ENCODE results near the gene RANBP3.

Gene RANBP3

GRCh38 chr19:5947435-5947834 is 30.5 kb downstream of the RANBP3 start:
- no peak for DNase-seq

- no peak for DNase-seq
Observed at GRCh38 chr19:5943623-5944022, 34.3 kb downstream of the RANBP3 start.

DNA sequence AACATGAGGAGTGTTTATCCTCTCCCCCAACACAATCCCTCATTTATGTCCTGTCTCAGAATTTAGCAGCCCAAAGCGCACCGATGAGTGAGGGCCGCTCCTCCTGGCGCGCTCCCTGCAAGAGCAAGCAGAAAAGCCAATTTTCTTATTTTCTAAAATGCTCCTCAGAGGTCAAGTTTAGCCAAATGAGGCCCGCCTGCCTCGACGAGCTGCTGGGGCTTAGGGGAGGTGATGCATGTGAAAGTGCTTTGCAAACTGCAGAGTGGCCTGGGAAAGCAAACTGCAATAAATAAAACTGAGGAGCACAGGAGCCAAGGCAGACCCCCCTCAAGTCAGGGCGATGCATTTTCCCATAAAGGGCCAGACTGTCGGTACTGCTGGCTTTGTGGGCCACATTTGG is 34.9 kb downstream of the RANBP3 start:
- DNase-seq, result no peak

DNA sequence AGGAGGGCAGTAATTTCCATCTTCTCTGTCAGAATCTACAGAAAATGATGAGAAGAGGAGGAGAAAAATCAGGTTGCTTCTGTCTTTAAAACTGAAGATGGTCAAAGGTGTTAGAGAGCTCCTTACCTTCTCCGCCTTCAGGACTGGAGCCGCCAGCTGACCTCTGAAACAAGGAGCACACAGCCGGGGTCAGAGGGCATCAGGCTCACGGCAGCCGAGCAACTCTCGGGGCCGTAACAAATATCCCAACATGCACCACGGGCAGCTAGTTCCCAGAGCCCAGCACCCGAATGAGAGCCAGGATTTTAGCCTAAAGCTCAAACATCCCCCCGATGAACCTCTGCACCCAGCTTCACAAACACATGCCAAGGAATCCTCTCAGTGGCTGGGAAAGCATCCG is 36.3 kb downstream of the RANBP3 start:
- DNase-seq, result no peak

DNA sequence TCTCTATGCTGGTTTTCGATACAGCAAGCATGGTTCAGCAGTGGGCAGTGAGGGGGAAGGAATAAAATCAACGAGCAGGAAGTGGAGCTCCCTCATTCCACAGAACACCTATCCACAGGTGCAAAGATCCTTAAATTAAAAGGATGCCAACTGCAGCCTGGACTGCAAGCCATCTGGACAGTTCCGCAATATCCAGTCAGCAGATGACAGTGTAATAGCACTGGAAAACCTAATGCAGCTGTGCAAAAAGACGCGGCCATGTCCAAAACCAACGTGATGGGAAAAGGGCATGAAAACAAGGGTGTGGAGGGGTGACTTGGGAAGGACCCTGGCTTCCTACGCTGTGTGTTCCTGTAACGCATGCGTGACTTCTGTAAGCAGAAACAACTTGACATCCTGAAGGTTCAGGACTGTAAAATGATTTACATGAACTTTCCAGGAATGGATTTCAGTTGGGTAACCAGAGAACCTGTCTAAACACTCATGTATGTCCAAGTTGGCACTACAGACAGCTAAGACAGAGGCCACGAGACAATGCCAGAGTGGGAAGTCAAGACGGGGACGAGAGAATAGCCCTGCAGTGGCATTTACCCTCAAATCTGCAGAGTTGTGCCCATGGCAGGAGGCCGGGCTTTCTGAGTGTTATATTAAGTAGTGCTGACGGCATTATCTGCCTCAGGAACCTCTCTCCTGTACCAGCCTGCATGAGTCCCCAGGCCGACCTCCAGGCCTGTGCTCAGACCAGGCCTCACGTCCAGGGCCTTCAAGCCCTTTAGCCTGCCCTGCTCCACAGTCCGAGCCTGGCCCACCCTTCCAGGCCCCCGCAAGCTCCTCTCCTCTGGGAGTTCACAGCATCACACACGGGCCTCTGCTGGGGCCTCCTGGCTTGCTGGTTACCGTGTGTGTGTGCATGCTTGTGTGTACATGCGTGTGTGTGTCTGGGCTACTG is 37.4 kb downstream of the RANBP3 start:
- no peak for DNase-seq

DNA sequence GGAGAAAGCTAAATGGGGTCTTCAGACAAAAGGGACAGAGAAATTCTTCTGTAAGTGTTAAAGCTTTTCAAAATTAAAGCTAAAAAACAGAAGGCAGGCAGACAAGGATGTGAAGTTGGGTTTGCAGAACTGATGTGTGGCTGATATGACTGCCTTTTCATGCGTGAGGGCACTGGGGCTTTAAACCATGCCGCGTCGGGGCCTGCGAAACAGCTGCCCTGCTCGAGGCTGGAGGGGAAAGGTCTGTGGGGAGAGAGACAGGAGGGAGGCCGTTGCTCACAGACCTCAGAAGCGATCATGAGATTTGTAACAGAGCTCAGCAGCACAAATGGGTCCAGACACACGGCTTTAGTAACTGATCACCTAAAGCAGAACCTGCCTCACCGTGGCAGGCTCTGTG is 40.4 kb downstream of the RANBP3 start:
- DNase-seq, result no peak

DNA sequence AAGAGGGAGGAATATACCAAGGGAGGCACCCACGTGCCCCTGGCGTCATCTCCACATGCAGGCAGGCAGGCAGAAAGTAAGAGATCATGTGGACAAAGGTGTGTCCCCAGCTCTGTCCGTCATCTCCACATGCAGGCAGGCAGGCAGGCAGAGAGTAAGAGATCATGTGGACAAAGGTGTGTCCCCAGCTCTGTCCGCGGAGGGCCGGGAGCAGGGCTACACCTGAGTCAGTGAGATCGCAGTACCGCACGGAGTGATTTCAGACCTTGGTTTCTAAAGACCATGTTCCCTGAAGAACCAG is 41.7 kb downstream of the RANBP3 start:
- DNase-seq, result no peak

DNA sequence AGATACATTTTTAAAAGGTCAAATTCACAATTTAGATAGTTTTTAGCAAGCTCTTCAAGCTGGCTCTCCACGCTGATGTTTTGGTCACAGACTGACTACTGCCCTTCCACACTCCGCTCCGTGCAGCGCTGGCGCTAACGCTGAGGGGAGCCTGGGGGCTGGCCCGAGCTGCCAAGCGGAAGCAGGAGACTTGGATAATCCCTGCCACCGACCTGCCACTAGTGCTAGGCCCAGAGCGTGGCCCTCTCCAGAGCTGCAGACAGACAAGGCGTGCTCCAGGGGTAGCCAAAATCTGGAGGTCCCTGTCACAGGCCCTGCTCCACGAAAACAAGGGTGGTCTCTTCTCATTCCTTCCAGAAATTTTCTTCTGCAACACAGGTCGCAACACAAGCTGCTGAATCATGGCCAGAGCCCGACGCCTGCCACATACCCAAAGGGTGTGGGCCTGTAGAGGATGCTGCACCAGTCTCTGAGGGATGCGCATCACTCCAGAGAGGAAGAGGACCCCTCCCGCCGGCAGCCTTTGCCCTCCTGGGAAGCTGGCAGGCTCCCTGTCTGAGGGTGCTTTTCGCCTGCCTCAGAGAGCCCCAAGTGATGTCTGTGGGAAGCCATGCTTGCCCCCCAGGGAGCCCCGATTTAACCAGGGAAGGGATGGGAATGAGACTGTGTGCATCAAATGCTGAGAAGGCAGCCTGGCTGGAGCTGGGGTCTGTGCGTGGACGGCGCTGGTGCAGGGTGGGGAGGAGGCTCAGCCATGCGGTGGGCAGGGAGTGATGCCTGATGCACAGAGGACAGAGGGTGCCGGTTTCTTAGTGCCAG is 42.3 kb downstream of the RANBP3 start:
- no peak for DNase-seq

GRCh38 chr19:5934774-5935472 is 43.0 kb downstream of the RANBP3 start:
- no peak for DNase-seq

GRCh38 chr19:5934069-5934401 is 43.9 kb downstream of the RANBP3 start:
- DNase-seq, result no peak

DNA sequence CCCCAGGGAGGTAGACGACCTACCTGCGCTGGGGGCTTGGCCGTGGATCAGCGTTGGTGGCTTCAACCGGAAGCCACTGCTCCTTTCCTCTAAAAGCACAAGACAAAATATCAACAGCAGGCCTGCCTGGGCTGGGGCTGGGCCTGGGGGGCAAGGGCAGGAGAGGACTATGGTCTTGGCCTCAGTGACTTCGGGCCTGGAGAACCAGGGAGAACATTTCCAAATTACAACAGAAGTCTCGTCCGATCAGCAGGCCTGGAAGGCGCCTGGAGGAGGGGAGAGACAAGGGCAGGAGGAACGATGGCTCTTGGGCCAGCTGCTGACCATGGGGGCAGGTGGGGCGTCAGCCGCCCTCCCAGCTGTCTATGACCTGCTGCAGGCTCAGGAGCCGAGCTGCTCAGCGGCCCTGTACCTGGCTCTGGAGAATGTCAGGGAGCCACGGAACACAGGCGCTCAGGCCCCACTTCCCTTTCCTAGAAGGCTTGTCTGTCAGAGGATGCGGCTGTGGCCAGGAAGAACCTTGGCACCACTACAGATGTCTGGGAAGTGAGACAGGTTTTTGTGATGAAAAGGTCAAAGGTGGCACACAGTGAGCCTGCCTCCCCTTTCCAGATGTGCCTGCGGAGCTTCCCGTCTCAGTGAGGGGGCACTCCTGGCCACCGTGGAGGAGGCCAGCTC is 44.4 kb downstream of the RANBP3 start:
- DNase-seq, result no peak

- DNase-seq, result no peak
Observed at GRCh38 chr19:5932609-5933262, 45.2 kb downstream of the RANBP3 start.

DNA sequence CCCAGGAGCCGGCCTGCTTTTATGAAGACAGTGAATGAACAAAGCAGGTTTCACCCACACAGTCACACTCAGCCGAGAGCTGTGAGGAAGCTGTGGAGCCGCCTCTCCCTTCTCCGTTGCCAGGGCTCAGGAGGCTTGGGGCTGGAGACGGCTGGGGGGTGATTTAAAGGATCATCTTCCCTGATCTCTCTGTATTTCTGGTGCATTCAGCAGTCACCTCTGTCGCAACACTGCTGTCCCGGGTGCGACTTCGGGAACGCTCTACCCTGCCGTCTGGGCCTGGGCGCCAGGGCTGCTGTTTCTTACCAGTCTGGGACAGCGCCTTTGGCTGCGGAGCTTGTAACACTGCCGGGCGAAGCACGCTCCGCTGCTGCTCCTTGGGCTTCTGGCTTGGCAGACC is 45.8 kb downstream of the RANBP3 start:
- DNase-seq, result no peak

DNA sequence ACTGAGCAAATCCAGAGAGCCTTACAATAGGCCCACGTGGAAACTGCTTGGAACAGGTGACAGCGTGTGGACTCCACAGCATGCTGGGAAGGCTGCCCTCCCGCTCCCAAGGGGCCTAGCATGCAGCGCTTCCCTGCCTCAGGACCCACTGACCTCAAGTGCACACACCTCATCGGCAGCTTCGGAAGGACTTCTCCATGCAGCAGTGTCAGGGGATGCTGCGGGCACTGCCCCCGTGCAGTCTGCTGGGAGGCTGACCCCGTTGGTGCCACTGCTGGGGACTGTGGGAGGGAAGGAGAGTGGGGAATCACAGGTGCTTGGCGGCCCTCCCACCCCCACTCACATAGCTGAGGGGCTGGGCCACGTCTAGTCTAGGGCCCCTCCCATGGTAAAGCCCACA is 46.7 kb downstream of the RANBP3 start:
- DNase-seq, result no peak

GRCh38 chr19:5929625-5930024 is 48.3 kb downstream of the RANBP3 start:
- DNase-seq, result no peak

GRCh38 chr19:5929179-5929578 is 48.8 kb downstream of the RANBP3 start:
- no peak for DNase-seq

DNA sequence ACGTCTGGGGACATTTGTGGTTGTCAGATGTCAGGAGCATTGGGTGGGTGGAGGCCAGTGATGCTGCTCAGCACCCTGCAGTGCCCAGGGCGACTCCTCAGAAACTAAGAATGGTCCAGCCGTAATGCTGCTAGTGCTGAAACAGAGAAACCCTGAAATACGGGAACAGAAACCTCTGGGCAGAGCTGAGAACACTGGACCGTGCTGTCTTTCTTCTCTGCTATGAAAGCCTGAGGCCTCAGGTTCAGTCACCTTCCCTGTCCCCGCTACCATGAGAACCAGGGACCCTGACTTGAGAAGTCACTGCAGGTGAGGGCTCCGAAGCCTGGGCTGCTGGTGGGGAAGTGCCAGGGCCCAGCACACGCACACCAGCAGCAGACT is 50.5 kb downstream of the RANBP3 start:
- no peak for DNase-seq

GRCh38 chr19:5926641-5927440 is 51.1 kb downstream of the RANBP3 start:
- DNase-seq, result no peak

DNA sequence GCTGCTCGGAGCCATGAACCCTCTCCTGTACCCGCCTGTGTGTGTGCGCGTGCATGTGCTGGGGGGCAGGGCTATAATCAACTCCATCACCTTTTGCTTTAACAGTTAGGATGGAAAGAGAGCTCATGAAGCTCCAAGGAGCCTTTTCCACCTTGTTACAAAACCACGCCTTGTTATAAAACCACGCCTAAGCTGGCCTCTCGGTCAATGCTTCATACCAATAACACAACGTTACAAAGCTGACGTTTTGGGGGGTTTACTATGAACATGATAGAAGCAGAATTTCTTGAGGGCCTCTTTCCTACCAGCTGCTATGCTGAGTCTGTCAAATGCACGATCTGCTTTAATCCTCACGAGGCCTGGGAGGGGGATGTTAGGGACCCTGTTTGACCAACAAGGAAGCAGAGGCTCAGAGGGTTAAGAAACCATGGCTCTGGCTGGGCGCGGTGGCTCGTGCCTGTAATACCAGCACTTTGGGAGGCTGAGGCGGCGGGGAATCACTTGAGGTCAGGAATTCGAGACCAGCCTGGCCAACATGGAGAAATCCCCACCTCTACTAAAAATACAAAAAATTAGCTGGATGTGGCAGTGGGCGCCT is 52.0 kb downstream of the RANBP3 start:
- no peak for DNase-seq

DNA sequence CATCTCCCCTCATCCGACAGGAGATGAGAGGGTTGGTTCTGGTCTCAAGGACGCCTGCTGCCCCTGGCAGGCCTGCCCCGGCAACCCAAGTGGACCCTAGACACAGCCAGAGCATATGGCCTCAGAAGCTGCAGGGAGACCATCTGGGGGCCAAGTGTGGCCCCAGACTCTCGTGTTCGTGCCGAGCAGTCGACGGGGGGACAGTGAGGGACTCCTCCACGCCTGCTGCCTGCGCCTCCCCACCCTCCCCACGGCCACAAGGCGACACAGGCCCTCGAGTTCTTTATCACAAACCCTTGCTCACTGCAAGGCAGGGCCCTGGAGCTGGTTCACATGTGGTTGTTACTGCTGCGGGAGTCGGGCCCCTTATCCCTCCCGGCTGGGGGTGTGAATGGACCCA is 54.6 kb downstream of the RANBP3 start:
- no peak for DNase-seq

DNA sequence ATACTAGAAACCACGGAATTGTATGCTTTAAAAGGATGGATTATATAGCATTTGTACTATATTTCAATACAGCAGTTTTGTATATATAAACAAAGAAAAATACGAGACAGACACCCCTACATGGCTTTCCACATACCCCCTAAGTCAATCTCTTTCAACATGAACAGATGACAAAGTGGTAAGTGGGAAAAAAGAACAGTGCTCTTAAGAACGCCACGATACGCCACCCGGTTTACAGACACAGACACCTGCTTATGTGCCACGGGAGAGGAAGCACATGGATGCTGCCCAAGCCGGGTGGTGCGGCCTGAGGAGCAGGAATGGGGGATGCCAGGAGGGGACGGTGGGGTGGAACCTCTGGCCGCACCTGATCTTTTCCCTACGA is 55.8 kb downstream of the RANBP3 start:
- DNase-seq, result no peak
